IMR-90 (cell line): ENCODE measurements around the gene COX8A. TPM values are rescaled to one million over a fixed set of nuclear protein-coding genes. Genes with fewer than 3 reads are reported as not detected.

Source experiments
- ATAC-seq: fragments of 200-7000 bp; cut with Tn5 transposase; 2 replicates; pipeline ENCODE4 v1.9.1; 2020; ENCODE audit warnings: low read depth, mild to moderate bottlenecking, moderate library complexity
- BruUV-seq: library from RNA; stranded (reverse); fragments of 400-500 nt; replicated peaks from 2 replicates; lab custom pipeline; 2021; lab: Mats Ljungman, UMichigan
- CTCF ChIA-PET: fragments of 300-600 bp; formaldehyde crosslinking; extraction: SDS; loops from one replicate; lab custom pipeline; 2021; ENCODE audit warnings: antibody characterized with exemption; lab: Yijun Ruan, JAX
- POLR2A ChIA-PET: fragments of 300-600 bp; sonication (Branson Sonifier 250); formaldehyde crosslinking; loops from one replicate; lab custom pipeline; 2022; ENCODE audit warnings: antibody characterized with exemption; ENCODE audit not compliant: unreplicated experiment; lab: Charles Lee
- DNase-seq: peaks from one replicate; pipeline ENCODE4 v3.0.0; 2013
- H2AFZ ChIP-seq: replicated peaks from 2 replicates; pipeline ENCODE3; 2013; ENCODE audit warnings: low read length, mild to moderate bottlenecking; ENCODE audit not compliant: poor library complexity
- H2AK5ac ChIP-seq: 2 replicates; pipeline ENCODE4 v1.6.1; 2013; ENCODE audit warnings: low read depth, low read length, inconsistent platforms
- H2AK9ac ChIP-seq: replicated peaks from 2 replicates; pipeline ENCODE3; 2013; ENCODE audit warnings: mild to moderate bottlenecking, low read depth, low read length, moderate library complexity; ENCODE audit not compliant: poor library complexity
- H2BK120ac ChIP-seq: 2 replicates; pipeline ENCODE4 v1.6.1; 2013; ENCODE audit warnings: low read depth, low read length, inconsistent platforms
- H2BK15ac ChIP-seq: 3 replicates; pipeline ENCODE4 v1.6.1; 2013; ENCODE audit warnings: low read depth, low read length, inconsistent platforms
- H2BK20ac ChIP-seq: 2 replicates; pipeline ENCODE4 v1.6.1; 2013; ENCODE audit warnings: low read depth, mild to moderate bottlenecking, inconsistent platforms, low read length, moderate library complexity
- H2BK5ac ChIP-seq: 2 replicates; pipeline ENCODE4 v1.6.1; 2013; ENCODE audit warnings: mild to moderate bottlenecking, low read depth, low read length, inconsistent platforms; ENCODE audit not compliant: poor library complexity, severe bottlenecking
- H3K14ac ChIP-seq: replicated peaks from 2 replicates; pipeline ENCODE4 v1.6.1; 2013; ENCODE audit warnings: low read depth, low read length, inconsistent platforms
- H3K18ac ChIP-seq: 2 replicates; pipeline ENCODE4 v1.6.1; 2013; ENCODE audit warnings: low read depth, low read length, control low read depth
- H3K23ac ChIP-seq: 2 replicates; pipeline ENCODE4 v1.6.1; 2013; ENCODE audit warnings: low read depth, low read length, inconsistent platforms
- H3K27ac ChIP-seq: 2 replicates; pipeline ENCODE4 v1.5.1; 2013; ENCODE audit warnings: mild to moderate bottlenecking, control low read depth, low read length; ENCODE audit not compliant: insufficient read depth
- H3K27me3 ChIP-seq: 2 replicates; pipeline ENCODE4 v1.6.1; 2013; ENCODE audit warnings: low read length; ENCODE audit not compliant: control insufficient read depth, insufficient read depth
- H3K36me3 ChIP-seq: 2 replicates; pipeline ENCODE4 v1.6.1; 2013; ENCODE audit warnings: low read length, mixed read lengths; ENCODE audit not compliant: control insufficient read depth, insufficient read depth
- H3K4ac ChIP-seq: 2 replicates; pipeline ENCODE4 v1.6.1; 2013; ENCODE audit warnings: low read depth, low read length, inconsistent platforms
- H3K4me1 ChIP-seq: 2 replicates; pipeline ENCODE4 v1.6.1; 2013; ENCODE audit warnings: low read length, mixed read lengths; ENCODE audit not compliant: control insufficient read depth, insufficient read depth
- H3K4me2 ChIP-seq: 2 replicates; pipeline ENCODE4 v1.6.1; 2013; ENCODE audit warnings: low read depth, mild to moderate bottlenecking, control low read depth, low read length, moderate library complexity
- H3K4me3 ChIP-seq: 2 replicates; pipeline ENCODE4 v1.5.1; 2013; ENCODE audit warnings: low read depth, mild to moderate bottlenecking, control low read depth, low read length, moderate library complexity; ENCODE audit not compliant: insufficient read depth
- H3K56ac ChIP-seq: 2 replicates; pipeline ENCODE4 v1.6.1; 2013; ENCODE audit warnings: low read length, inconsistent platforms; ENCODE audit not compliant: insufficient read depth; ENCODE audit errors: extremely low read depth
- H3K79me1 ChIP-seq, 2 experiments: 2 replicates each; pipeline ENCODE4 v1.6.1; 2013; ENCODE audit warnings: low read length in 2 of 2, inconsistent platforms in 1 of 2, low read depth in 1 of 2
- H3K9ac ChIP-seq: 2 replicates; pipeline ENCODE4 v1.6.1; 2013; ENCODE audit warnings: low read depth, low read length, control low read depth
- H3K9me1 ChIP-seq: 2 replicates; pipeline ENCODE4 v1.6.1; 2013; ENCODE audit warnings: low read length, inconsistent platforms; ENCODE audit not compliant: insufficient read depth
- H3K9me3 ChIP-seq: 2 replicates; pipeline ENCODE4 v1.6.1; 2013; ENCODE audit warnings: low read length; ENCODE audit not compliant: control insufficient read depth, insufficient read depth
- H4K20me1 ChIP-seq: 2 replicates; pipeline ENCODE4 v1.6.1; 2013; ENCODE audit warnings: low read length, inconsistent platforms; ENCODE audit not compliant: insufficient read depth
- H4K5ac ChIP-seq: 2 replicates; pipeline ENCODE4 v1.6.1; 2013; ENCODE audit warnings: mild to moderate bottlenecking, low read depth, low read length, control low read depth
- H4K8ac ChIP-seq, 2 experiments: 2 replicates each; pipeline ENCODE4 v1.6.1; 2013; ENCODE audit warnings: low read depth in 2 of 2, low read length in 2 of 2, control low read depth in 1 of 2, inconsistent platforms in 1 of 2
- H4K91ac ChIP-seq: 2 replicates; pipeline ENCODE4 v1.6.1; 2013; ENCODE audit warnings: low read depth, low read length, inconsistent platforms; ENCODE audit not compliant: insufficient read depth
- CEBPB ChIP-seq: IDR thresholded peaks from 2 replicates; pipeline ENCODE4 v1.6.1; 2012; ENCODE audit warnings: low read depth, low read length, improper control_type of control experiment
- CTCF ChIP-seq: conservative IDR thresholded peaks from 2 replicates; pipeline ENCODE4 v1.5.1; 2012; ENCODE audit warnings: mild to moderate bottlenecking, low read depth, low read length, improper control_type of control experiment
- ELK1 ChIP-seq: fragments of 150-350 bp; IDR thresholded peaks from 2 replicates; pipeline ENCODE4 v1.6.1; 2016; ENCODE audit warnings: low read depth, mild to moderate bottlenecking, low read length, moderate library complexity, borderline replicate concordance
- FOS ChIP-seq: fragments of 150-350 bp; IDR thresholded peaks from 2 replicates; pipeline ENCODE4 v1.6.1; 2016; ENCODE audit warnings: low read depth, low read length
- MAZ ChIP-seq: IDR thresholded peaks from 2 replicates; pipeline ENCODE4 v1.6.1; 2012; ENCODE audit warnings: low read depth, mild to moderate bottlenecking, low read length, improper control_type of control experiment, moderate library complexity, borderline replicate concordance
- NFE2L2 ChIP-seq: fragments of 150-350 bp; IDR thresholded peaks from 2 replicates; pipeline ENCODE4 v1.6.1; 2016; ENCODE audit warnings: low read depth, mild to moderate bottlenecking, low read length
- POLR2A ChIP-seq: IDR thresholded peaks from 2 replicates; pipeline ENCODE4 v1.6.1; 2012; ENCODE audit warnings: mild to moderate bottlenecking, low read depth, low read length
- RAD21 ChIP-seq: IDR thresholded peaks from 2 replicates; pipeline ENCODE4 v1.6.1; 2012; ENCODE audit warnings: low read length, improper control_type of control experiment
- RCOR1 ChIP-seq: IDR thresholded peaks from 2 replicates; pipeline ENCODE4 v1.6.1; 2012; ENCODE audit warnings: mild to moderate bottlenecking, low read length, improper control_type of control experiment; ENCODE audit not compliant: insufficient replicate concordance
- WGBS, 2 experiments: methylation state at CpG; one replicate each; pipeline versions ENCODE4 v1.1.5 to v1.1.7; 2013; ENCODE audit warnings: missing lambda C conversion rate in 2 of 2; ENCODE audit not compliant: insufficient read length in 1 of 2; ENCODE audit errors: extremely low coverage in 2 of 2; 5-methylcytosine and 5-hydroxymethylcytosine counted together
- dilution Hi-C: fragments of 300-500 bp; cut with HindIII; formaldehyde crosslinking; loops from one replicate; pipeline ENCODE4 v1.14.3; 2018; ENCODE audit warnings: low sequenced_read_pairs; ENCODE audit not compliant: unreplicated experiment
- in situ Hi-C: fragments of 300-500 bp; cut with MboI; formaldehyde crosslinking; loops from 3 replicates; pipeline ENCODE4 v1.14.3; 2019; ENCODE audit warnings: low sequenced_read_pairs, inconsistent platforms, mixed read lengths
- intact Hi-C: fragments of 100-400 bp; cut with micrococcal nuclease; formaldehyde crosslinking; loops from 2 replicates; pipeline ENCODE4 v1.10.0; 2022
- polyA plus RNA-seq, 3 experiments: library from polyadenylated mRNA; depleted of rRNA; stranded (reverse); fragments of >200 nt; gene quantifications; 2 replicates each; pipeline ENCODE4 v1.2.3, GENCODE V29; 2012; ENCODE audit warnings: low replicate concordance in 1 of 3
- total RNA-seq: library from RNA; depleted of rRNA; stranded (reverse); fragments of >200 nt; gene quantifications from 2 replicates; pipeline ENCODE4 v1.2.3, GENCODE V29; 2012
- TF ChIP-seq, protein P1 (sequence below): fragments of 150-350 bp; IDR thresholded peaks from 2 replicates; pipeline ENCODE4 v1.6.1; 2017; ENCODE audit warnings: mild to moderate bottlenecking, antibody characterized with exemption, low read length, low read depth

The COX8A gene
- total and polyA plus RNA-seq, 2 of the 4 experiments (the other 2 are of a cell fraction), result 250 to 598 TPM

DNA sequence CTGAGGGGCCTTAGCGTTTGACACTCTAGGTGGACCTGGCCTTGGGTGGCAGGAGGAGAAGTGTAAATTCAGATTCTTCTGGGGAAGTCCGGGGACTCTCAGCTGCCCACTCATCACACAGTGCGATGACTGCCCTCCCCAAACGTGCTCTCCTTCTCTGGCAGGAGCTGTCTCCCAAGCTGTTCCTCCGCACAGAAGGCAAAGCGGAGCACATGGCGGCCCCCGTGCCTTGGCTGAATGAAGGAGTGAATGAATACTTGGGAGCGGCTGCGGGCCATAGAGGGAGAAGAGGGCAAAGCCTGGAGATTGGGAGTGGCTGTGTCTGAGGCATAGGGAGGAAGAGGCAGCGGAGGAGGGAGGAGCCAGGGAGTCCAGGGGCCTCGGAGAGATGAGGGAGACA lies 42.5 kb upstream of the COX8A start:
- WGBS, 2 experiments, result 65% methylated on average over 4 of the region's 12 CpGs; no CpG with 5 or more reads in 1 of the 2 experiments
- Histone ChIP-seq H3K36me3 (no peaks in the 10 kb centered on the region), H3K27ac (no peak overlapping the region), H3K9me1 (no peaks in the 10 kb centered on the region), H3K9ac (no peak overlapping the region), H3K9me3 (no peaks in the 10 kb centered on the region), H2AK5ac (no peak overlapping the region), H3K56ac (no peak overlapping the region), H4K5ac (no peak overlapping the region), H2BK5ac (no peak overlapping the region), H3K4ac (no peak overlapping the region), H3K27me3 (peaks cover 4% of the 10 kb centered on the region), H3K4me2 (no peak overlapping the region), H3K79me1 (no peaks in the 10 kb centered on the region), H4K8ac (no peak overlapping the region), H3K23ac (no peak overlapping the region), H2AFZ (no peak overlapping the region), H2BK120ac (no peak overlapping the region), H2AK9ac (no peak overlapping the region), H3K4me3 (no peak overlapping the region), H3K18ac (no peak overlapping the region), H3K4me1 (no peaks in the 10 kb centered on the region), H2BK15ac (no peak overlapping the region), H4K91ac (no peak overlapping the region), H2BK20ac (no peak overlapping the region), H4K20me1 (no peaks in the 10 kb centered on the region), H3K14ac (no peak overlapping the region)
- dilution Hi-C loops, result no loop called here
- POLR2A ChIA-PET, result no interaction called here
- intact Hi-C loops, result no loop called here
- DNase-seq, result no peak
- CTCF ChIA-PET, result interaction anchor here (0.9 kb wide), 1 partner anchor 14 kb away, joined by 5 read pairs; no protein-coding TSS in a partner anchor
- in situ Hi-C loops, result loop anchor here (25.0 kb wide), 1 partner anchor 445 kb away; the partner anchor contains the start of gene PLAAT5
- TF ChIP-seq POLR2A (no peak), CTCF (no peak), RAD21 (no peak), ELK1 (no peak), RCOR1 (no peak), MAZ (no peak), CEBPB (no peak), NFE2L2 (no peak), FOS (no peak)
- TF ChIP-seq, protein P1, sequence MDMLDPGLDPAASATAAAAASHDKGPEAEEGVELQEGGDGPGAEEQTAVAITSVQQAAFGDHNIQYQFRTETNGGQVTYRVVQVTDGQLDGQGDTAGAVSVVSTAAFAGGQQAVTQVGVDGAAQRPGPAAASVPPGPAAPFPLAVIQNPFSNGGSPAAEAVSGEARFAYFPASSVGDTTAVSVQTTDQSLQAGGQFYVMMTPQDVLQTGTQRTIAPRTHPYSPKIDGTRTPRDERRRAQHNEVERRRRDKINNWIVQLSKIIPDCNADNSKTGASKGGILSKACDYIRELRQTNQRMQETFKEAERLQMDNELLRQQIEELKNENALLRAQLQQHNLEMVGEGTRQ, result no peak
- BruUV-seq, result no TSS peak
- ATAC-seq, result no peak
